ENCODE results near the gene PFKP.
A peak's percentile ranks its signal among the peaks of the same experiment; 100 is the strongest.
"Not testable (repeated sequence)": the region's sequence is repeated elsewhere in the genome, so short reads cannot be mapped to it uniquely, and the experiment has no call there.

PFKP gene

GRCh38 chr10:3048119-3049019, 19.0 kb upstream of the PFKP start:
- no peak for DNase-seq

- no peak for DNase-seq
These were observed 15.7 kb upstream of the PFKP start for GRCh38 chr10:3051692-3052091.

GRCh38 chr10:3053155-3053554, 14.2 kb upstream of the PFKP start:
- no peak for DNase-seq

- no peak for DNase-seq
These were observed 13.0 kb upstream of the PFKP start for GRCh38 chr10:3054183-3054850.

- DNase-seq = no peak
These were observed 12.5 kb upstream of the PFKP start for GRCh38 chr10:3054851-3055199.

- DNase-seq = no peak
These were observed 10.9 kb upstream of the PFKP start for GRCh38 chr10:3056280-3057037.

GRCh38 chr10:3057946-3058345, 9.4 kb upstream of the PFKP start:
- DNase-seq = no peak

GRCh38 chr10:3059974-3060373, 7.4 kb upstream of the PFKP start:
- no peak for DNase-seq

- no peak for DNase-seq
These were observed 6.9 kb upstream of the PFKP start for GRCh38 chr10:3060481-3060889.

- DNase-seq = not testable (repeated sequence)
These were observed 5.9 kb upstream of the PFKP start for GRCh38 chr10:3061323-3061898.

GRCh38 chr10:3062502-3063186, 4.7 kb upstream of the PFKP start:
- DNase-seq = no peak

- no peak for DNase-seq
These were observed 2.9 kb upstream of the PFKP start for GRCh38 chr10:3064423-3064822.

GRCh38 chr10:3065622-3066021, 1.7 kb upstream of the PFKP start:
- DNase-seq = no peak

GRCh38 chr10:3066317-3067117, 831 bp upstream of the PFKP start:
- DNase-seq = no peak

- no peak for DNase-seq
These were observed 471 bp downstream of the PFKP start for GRCh38 chr10:3067859-3068179.

GRCh38 chr10:3068201-3068967, 1.0 kb downstream of the PFKP start:
- DNase-seq = peak; percentile 69

GRCh38 chr10:3068968-3069737, 1.8 kb downstream of the PFKP start:
- no peak for DNase-seq

GRCh38 chr10:3069876-3070275, 2.5 kb downstream of the PFKP start:
- DNase-seq = no peak

GRCh38 chr10:3071405-3072198, 4.3 kb downstream of the PFKP start:
- peak; percentile 33 for DNase-seq
